HEK293 (cell line): Measurements from ENCODE around the gene ZPLD1.

ENCODE experiments used
- CTCF ChIP-seq: fragments of 450-650 bp; formaldehyde crosslinking; IDR thresholded peaks from 2 replicates; pipeline ENCODE4 v1.5.1; 2016; ENCODE audit warnings: missing biosample characterization, missing genetic modification characterization
- OSR2 ChIP-seq: fragments of 450-650 bp; formaldehyde crosslinking; IDR thresholded peaks from 2 replicates; pipeline ENCODE4 v1.5.1; 2016; ENCODE audit warnings: missing biosample characterization, missing genetic modification characterization
- YY1 ChIP-seq: fragments of 450-650 bp; formaldehyde crosslinking; IDR thresholded peaks from 2 replicates; pipeline ENCODE4 v1.5.1; 2018; ENCODE audit warnings: missing biosample characterization, missing genetic modification characterization
- ZFP3 ChIP-seq: fragments of 450-650 bp; formaldehyde crosslinking; IDR thresholded peaks from 2 replicates; pipeline ENCODE4 v1.5.1; 2016; ENCODE audit warnings: low read depth, missing biosample characterization, missing genetic modification characterization
- ZNF24 ChIP-seq: fragments of 450-650 bp; formaldehyde crosslinking; IDR thresholded peaks from 2 replicates; pipeline ENCODE4 v1.5.1; 2016; ENCODE audit warnings: missing biosample characterization, missing genetic modification characterization
- ZNF274 ChIP-seq, 2 experiments: fragments of 200-500 bp in 1 of 2; fragments of 450-650 bp in 1 of 2; sonication (Bioruptor generic) in 1 of 2; formaldehyde crosslinking in 1 of 2; IDR thresholded peaks; 2 replicates each; pipeline versions ENCODE4 v1.5.1 to v1.6.1; 2014 to 2016; ENCODE audit warnings: borderline replicate concordance in 1 of 2, inconsistent platforms in 1 of 2, low read length in 1 of 2, missing biosample characterization in 1 of 2, missing genetic modification characterization in 1 of 2
- ZNF391 ChIP-seq: fragments of 450-650 bp; formaldehyde crosslinking; IDR thresholded peaks from 2 replicates; pipeline ENCODE4 v1.5.1; 2016; ENCODE audit warnings: low read depth, missing biosample characterization, missing genetic modification characterization, borderline replicate concordance
- ZNF404 ChIP-seq: fragments of 450-650 bp; formaldehyde crosslinking; IDR thresholded peaks from 2 replicates; pipeline ENCODE4 v1.5.1; 2017; ENCODE audit warnings: missing biosample characterization, missing genetic modification characterization
- ZNF529 ChIP-seq: fragments of 450-650 bp; formaldehyde crosslinking; IDR thresholded peaks from 2 replicates; pipeline ENCODE4 v1.5.1; 2017; ENCODE audit warnings: missing genetic modification characterization, missing biosample characterization; ENCODE audit not compliant: insufficient replicate concordance
- ZNF629 ChIP-seq: fragments of 450-650 bp; formaldehyde crosslinking; IDR thresholded peaks from 2 replicates; pipeline ENCODE4 v1.5.1; 2017; ENCODE audit warnings: missing biosample characterization, missing genetic modification characterization
- ZNF747 ChIP-seq: fragments of 450-650 bp; formaldehyde crosslinking; IDR thresholded peaks from 2 replicates; pipeline ENCODE4 v1.5.1; 2016; ENCODE audit warnings: missing biosample characterization, missing genetic modification characterization
- ZNF776 ChIP-seq: fragments of 450-650 bp; formaldehyde crosslinking; IDR thresholded peaks from 2 replicates; pipeline ENCODE4 v1.5.0; 2017; ENCODE audit warnings: missing biosample characterization, missing genetic modification characterization, borderline replicate concordance

GRCh38 chr3:102470066-102470465, 35.3 kb downstream of the ZPLD1 start:
- TF ChIP-seq ZNF391 (tag by site-specific recombination) (no peak), ZFP3 (tag by site-specific recombination) (no peak), CTCF (tag by site-specific recombination) (no peak), ZNF274 (IDR thresholded peaks at IDR 0.05; ENCODE audit: low read length) (no peak), ZNF274 (tag by site-specific recombination; IDR thresholded peaks at IDR 0.05; ENCODE audit: borderline replicate concordance) (no peak), YY1 (no peak), ZNF529 (no peak), ZNF404 (tag by site-specific recombination) (no peak), ZNF24 (no peak), ZNF776 (tag by site-specific recombination) (no peak), OSR2 (tag by site-specific recombination) (no peak), ZNF629 (tag by site-specific recombination) (no peak), ZNF747 (tag by site-specific recombination) (no peak)
